ENCODE measurements around the gene SNAPIN. TPM values are rescaled to one million over a fixed set of nuclear protein-coding genes. Genes with fewer than 3 reads are reported as not detected.

The SNAPIN gene, protein sequence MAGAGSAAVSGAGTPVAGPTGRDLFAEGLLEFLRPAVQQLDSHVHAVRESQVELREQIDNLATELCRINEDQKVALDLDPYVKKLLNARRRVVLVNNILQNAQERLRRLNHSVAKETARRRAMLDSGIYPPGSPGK
- 10 to 100 TPM; 51.2 to 94.5 (median 85.7) TPM for total RNA-seq
- 10 to 100 TPM; 30.0 to 38.6 (median 34.2) TPM for polyA plus RNA-seq

GRCh38 chr1:153658400-153659174 is at the start of gene SNAPIN:
Gene SNAPIN (plus strand): TSS chr1:153658703. CDS start chr1:153658744, 41 bp downstream.
- no peaks in the 10 kb centered on the region for H3K9me3 ChIP-seq
- peak within 1 kb of the TSS; percentile 92 to 94 (median 93) for H3K27ac ChIP-seq
- DNase-seq, result peak; percentile 96
- peaks cover 24 to 36% (median 25%) of the 10 kb centered on the region in 4 donors for H3K36me3 ChIP-seq
- H3K27me3 ChIP-seq, result no peaks in the 10 kb centered on the region
- 2% methylated on average over 53 of the region's 53 CpGs for WGBS, 2 donors
- H3K4me3 ChIP-seq, result peak within 1 kb of the TSS; percentile 58 to 73 (median 67)
- TF ChIP-seq EP300 (IDR thresholded peaks at IDR 0.05), result peak in 1 of 4 donors; percentile 39
- TF ChIP-seq, protein P1, sequence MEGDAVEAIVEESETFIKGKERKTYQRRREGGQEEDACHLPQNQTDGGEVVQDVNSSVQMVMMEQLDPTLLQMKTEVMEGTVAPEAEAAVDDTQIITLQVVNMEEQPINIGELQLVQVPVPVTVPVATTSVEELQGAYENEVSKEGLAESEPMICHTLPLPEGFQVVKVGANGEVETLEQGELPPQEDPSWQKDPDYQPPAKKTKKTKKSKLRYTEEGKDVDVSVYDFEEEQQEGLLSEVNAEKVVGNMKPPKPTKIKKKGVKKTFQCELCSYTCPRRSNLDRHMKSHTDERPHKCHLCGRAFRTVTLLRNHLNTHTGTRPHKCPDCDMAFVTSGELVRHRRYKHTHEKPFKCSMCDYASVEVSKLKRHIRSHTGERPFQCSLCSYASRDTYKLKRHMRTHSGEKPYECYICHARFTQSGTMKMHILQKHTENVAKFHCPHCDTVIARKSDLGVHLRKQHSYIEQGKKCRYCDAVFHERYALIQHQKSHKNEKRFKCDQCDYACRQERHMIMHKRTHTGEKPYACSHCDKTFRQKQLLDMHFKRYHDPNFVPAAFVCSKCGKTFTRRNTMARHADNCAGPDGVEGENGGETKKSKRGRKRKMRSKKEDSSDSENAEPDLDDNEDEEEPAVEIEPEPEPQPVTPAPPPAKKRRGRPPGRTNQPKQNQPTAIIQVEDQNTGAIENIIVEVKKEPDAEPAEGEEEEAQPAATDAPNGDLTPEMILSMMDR (IDR thresholded peaks at IDR 0.05), result peak in 1 of 4 experiments; percentile 16
- peak; percentile 66 to 86 (median 80) for TF ChIP-seq POLR2AphosphoS5 (IDR thresholded peaks at IDR 0.05)
- peak; percentile 51 to 53 for TF ChIP-seq POLR2A (IDR thresholded peaks at IDR 0.05)
- H3K4me1 ChIP-seq, result peaks cover 0 to 14% (median 11%) of the 10 kb centered on the region in 4 donors
- intact Hi-C loops (cut with DNase I), result loop anchor here (2.0 to 5.0 kb wide), 2 partner anchors 24 to 86 kb away; partner anchors contain the start of gene CHTOP

- WGBS, 2 donors, result 15 to 56% methylated on average over 19 of the region's 19 CpGs
- intact Hi-C loops (cut with DNase I), result no loop called here
- Histone ChIP-seq H3K9me3 (no peaks in the 10 kb centered on the region), H3K36me3 (peaks cover 0 to 27% (median 13%) of the 10 kb centered on the region in 4 donors), H3K27ac (peak overlapping the region; percentile 78 to 90 (median 84)), H3K27me3 (no peaks in the 10 kb centered on the region), H3K4me3 (peak overlapping the region; percentile 1 to 39 (median 25)), H3K4me1 (peaks cover 0 to 49% (median 42%) of the 10 kb centered on the region in 4 donors)
- DNase-seq, result peak; percentile 84
- TF ChIP-seq EP300 (IDR thresholded peaks at IDR 0.05) (no peak), POLR2A (IDR thresholded peaks at IDR 0.05) (peak; percentile 8 to 17), POLR2AphosphoS5 (IDR thresholded peaks at IDR 0.05) (peak; percentile 74 to 84 (median 80))
These were observed 49.5 kb upstream of the SNAPIN start for GRCh38 chr1:153608742-153609584.

DNA sequence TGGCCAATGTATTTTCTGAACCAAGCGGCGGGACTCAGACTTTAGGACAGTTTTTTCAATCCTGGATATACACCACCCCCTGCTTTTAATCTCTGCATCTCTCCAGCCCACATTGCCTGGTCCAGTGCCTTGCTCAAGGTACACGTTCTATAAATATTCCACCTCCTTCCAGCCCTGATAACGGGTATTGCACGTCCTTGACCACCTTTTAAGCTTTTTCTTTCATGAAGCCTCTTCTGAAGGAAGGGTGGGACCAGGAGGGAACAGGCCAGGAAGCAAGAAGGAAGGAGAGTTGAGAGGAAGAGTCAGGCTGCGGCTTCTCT is 49.0 kb upstream of the SNAPIN start:
- Histone ChIP-seq H3K27me3 (no peaks in the 10 kb centered on the region), H3K27ac (peak overlapping the region; percentile 78 to 90 (median 84)), H3K9me3 (no peaks in the 10 kb centered on the region), H3K4me1 (peaks cover 0 to 49% (median 42%) of the 10 kb centered on the region in 4 donors), H3K36me3 (peaks cover 0 to 27% (median 13%) of the 10 kb centered on the region in 4 donors), H3K4me3 (peak overlapping the region in 1 of 4 donors; percentile 26)
- TF ChIP-seq, protein P1 (IDR thresholded peaks at IDR 0.05), result no peak
- no peak for TF ChIP-seq POLR2AphosphoS5 (IDR thresholded peaks at IDR 0.05)
- no peak for TF ChIP-seq EP300 (IDR thresholded peaks at IDR 0.05)
- TF ChIP-seq POLR2A (IDR thresholded peaks at IDR 0.05), result no peak
- intact Hi-C loops (cut with DNase I), result no loop called here
- DNase-seq, result no peak
- 68 to 71% methylated on average over 6 of the region's 6 CpGs for WGBS, 2 donors

DNA sequence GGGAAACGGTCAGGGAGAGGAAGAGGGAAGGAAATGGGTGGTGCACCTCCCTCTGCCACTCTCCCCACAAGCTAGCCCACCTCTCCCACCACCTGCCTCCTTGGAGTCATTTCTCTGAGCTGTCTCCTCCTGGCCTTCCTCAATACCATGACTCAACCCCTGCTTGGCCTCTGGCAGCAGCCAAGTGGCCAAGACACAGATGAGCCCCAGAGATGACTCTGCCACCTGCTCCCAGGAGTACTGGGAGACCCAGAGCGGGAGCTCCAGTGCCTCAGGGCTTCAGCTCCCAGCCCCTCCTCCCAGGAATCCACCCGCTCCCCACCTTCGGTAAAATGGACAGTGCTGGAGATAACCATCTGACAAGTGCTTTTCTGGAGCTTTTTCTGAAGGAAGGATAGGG is 48.2 kb upstream of the SNAPIN start:
- intact Hi-C loops (cut with DNase I), result loop anchor here (5.0 kb wide), 1 partner anchor 78 kb away; no protein-coding TSS in a partner anchor
- WGBS, 2 donors, result 49 to 60% methylated on average over 4 of the region's 4 CpGs
- no peak for DNase-seq
- TF ChIP-seq, protein P1 (IDR thresholded peaks at IDR 0.05), result no peak
- no peak for TF ChIP-seq EP300 (IDR thresholded peaks at IDR 0.05)
- TF ChIP-seq POLR2A (IDR thresholded peaks at IDR 0.05), result no peak
- H3K36me3 ChIP-seq, result peaks cover 0 to 27% (median 13%) of the 10 kb centered on the region in 4 donors
- no peak overlapping the region for H3K4me3 ChIP-seq
- H3K9me3 ChIP-seq, result no peaks in the 10 kb centered on the region
- H3K27me3 ChIP-seq, result no peaks in the 10 kb centered on the region
- H3K27ac ChIP-seq, result peak overlapping the region; percentile 78 to 90 (median 84)
- H3K4me1 ChIP-seq, result peaks cover 0 to 49% (median 42%) of the 10 kb centered on the region in 4 donors

Data from sigmoid colon (tissue), 7 donors.